HFF-Myc (cell line): Measurements from ENCODE around the gene HEATR5B.

Source experiments
- DNase-seq: peaks from one replicate; pipeline ENCODE4 v3.0.0-alpha.2; 2011; ENCODE audit warnings: low read depth; ENCODE audit errors: extremely low read depth
- H3K4me3 ChIP-seq: replicated peaks from 2 replicates; pipeline ENCODE4 v1.5.1; 2011; ENCODE audit warnings: low read depth, mild to moderate bottlenecking, control low read depth, low read length
- TF ChIP-seq, protein P1 (sequence below): IDR thresholded peaks from 2 replicates; pipeline ENCODE4 v1.5.1; 2012; ENCODE audit warnings: mild to moderate bottlenecking, low read depth, low read length, control low read depth; ENCODE audit errors: missing control alignments

The HEATR5B gene

GRCh38 chr2:37110306-37111212 lies 26.4 kb upstream of the HEATR5B start:
- TF ChIP-seq, protein P1, sequence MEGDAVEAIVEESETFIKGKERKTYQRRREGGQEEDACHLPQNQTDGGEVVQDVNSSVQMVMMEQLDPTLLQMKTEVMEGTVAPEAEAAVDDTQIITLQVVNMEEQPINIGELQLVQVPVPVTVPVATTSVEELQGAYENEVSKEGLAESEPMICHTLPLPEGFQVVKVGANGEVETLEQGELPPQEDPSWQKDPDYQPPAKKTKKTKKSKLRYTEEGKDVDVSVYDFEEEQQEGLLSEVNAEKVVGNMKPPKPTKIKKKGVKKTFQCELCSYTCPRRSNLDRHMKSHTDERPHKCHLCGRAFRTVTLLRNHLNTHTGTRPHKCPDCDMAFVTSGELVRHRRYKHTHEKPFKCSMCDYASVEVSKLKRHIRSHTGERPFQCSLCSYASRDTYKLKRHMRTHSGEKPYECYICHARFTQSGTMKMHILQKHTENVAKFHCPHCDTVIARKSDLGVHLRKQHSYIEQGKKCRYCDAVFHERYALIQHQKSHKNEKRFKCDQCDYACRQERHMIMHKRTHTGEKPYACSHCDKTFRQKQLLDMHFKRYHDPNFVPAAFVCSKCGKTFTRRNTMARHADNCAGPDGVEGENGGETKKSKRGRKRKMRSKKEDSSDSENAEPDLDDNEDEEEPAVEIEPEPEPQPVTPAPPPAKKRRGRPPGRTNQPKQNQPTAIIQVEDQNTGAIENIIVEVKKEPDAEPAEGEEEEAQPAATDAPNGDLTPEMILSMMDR, result no peak
- H3K4me3 ChIP-seq, result no peak overlapping the region
- DNase-seq, result no peak

GRCh38 chr2:37109523-37109922 lies 25.4 kb upstream of the HEATR5B start:
- TF ChIP-seq, protein P1, result no peak
- no peak for DNase-seq

DNA sequence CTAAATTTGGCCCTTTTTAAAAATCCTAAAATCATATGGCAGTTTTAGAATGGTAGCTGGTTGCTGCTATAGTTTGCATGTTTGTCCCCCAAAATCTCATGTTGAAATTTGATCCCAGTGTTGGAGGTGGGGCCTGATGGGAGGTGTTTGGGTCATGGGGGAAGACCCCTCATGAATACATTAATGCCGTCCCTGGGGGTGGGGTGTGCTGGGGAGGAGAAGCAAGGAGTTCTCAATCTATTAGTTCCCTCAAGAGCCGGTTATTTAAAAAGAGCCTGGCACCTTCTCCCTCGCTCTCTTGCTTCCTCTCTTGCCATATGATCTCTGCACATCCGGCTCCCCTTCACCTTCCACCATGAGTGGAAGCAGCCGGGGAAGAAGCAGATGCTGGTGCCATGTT lies 21.0 kb upstream of the HEATR5B start:
- no peak overlapping the region for H3K4me3 ChIP-seq
- no peak for DNase-seq
- TF ChIP-seq, protein P1, result no peak

More at GRCh38 chr2:37109523-37109922, 25.4 kb upstream of the HEATR5B start:
- no peak overlapping the region for H3K4me3 ChIP-seq

DNA sequence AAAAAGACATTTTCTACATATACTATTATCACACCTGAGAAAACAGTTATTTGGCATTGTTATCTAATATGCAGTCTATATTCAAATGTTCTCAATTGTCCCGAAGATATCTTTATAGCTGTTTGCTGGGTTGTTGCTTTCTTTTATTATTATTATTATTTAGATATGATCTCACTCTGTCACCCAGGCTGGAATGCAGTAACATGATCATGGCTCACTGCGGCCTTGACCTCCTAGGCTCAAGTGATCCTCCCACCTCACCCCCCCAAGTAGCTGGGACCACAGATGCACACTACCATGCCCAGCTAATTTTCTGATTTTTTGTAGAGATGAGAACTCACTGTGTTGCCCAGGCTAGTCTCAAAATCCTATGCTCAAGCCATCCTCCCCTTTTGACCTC lies 20.0 kb upstream of the HEATR5B start:
- DNase-seq, result no peak
- H3K4me3 ChIP-seq, result no peak overlapping the region

GRCh38 chr2:37102588-37102987 lies 18.4 kb upstream of the HEATR5B start:
- no peak overlapping the region for H3K4me3 ChIP-seq
- no peak for DNase-seq
- TF ChIP-seq, protein P1, result no peak

More for the DNA sequence above, 20.0 kb upstream of the HEATR5B start:
- TF ChIP-seq, protein P1, result no peak

- H3K4me3 ChIP-seq, result no peak overlapping the region
- DNase-seq, result no peak
Observed at GRCh38 chr2:37100054-37100453, 15.9 kb upstream of the HEATR5B start.

More at GRCh38 chr2:37100054-37100453, 15.9 kb upstream of the HEATR5B start:
- TF ChIP-seq, protein P1, result no peak
